Astrocyte (in vitro differentiated cells and primary cell): ENCODE data around the gene GTF2F1. TPM values are rescaled to one million over a fixed set of nuclear protein-coding genes. Genes with fewer than 3 reads are reported as not detected.

Experiments used
- DNase-seq: peaks from one replicate; pipeline ENCODE4 v3.0.0-alpha.2; 2010; ENCODE audit warnings: low read depth
- FAIRE-seq: peaks from 2 replicates; lab custom pipeline; 2011; peaks lifted over from hg19 to GRCh38; lab: Jason Lieb, UNC
- H2AFZ ChIP-seq: 2 replicates; pipeline ENCODE4 v1.6.0; 2012; ENCODE audit warnings: low read depth, low read length, inconsistent platforms
- H3K27ac ChIP-seq: 2 replicates; pipeline ENCODE4 v1.5.1; 2011; ENCODE audit warnings: low read depth, low read length, inconsistent platforms
- H3K27me3 ChIP-seq: 2 replicates; pipeline ENCODE4 v1.6.0; 2011; ENCODE audit warnings: low read length, inconsistent platforms; ENCODE audit not compliant: insufficient read depth
- H3K36me3 ChIP-seq: 2 replicates; pipeline ENCODE4 v1.5.1; 2011; ENCODE audit warnings: low read length, inconsistent platforms; ENCODE audit not compliant: insufficient read depth
- H3K4me1 ChIP-seq: 2 replicates; pipeline ENCODE4 v1.5.1; 2011; ENCODE audit warnings: low read length, inconsistent platforms; ENCODE audit not compliant: insufficient read depth
- H3K4me2 ChIP-seq: 2 replicates; pipeline ENCODE4 v1.6.0; 2012; ENCODE audit warnings: low read length, inconsistent platforms
- H3K4me3 ChIP-seq: 2 replicates; pipeline ENCODE4 v1.5.1; 2011; ENCODE audit warnings: low read depth, mild to moderate bottlenecking, low read length, inconsistent platforms; ENCODE audit not compliant: insufficient read depth
- H3K79me2 ChIP-seq: 2 replicates; pipeline ENCODE4 v1.6.0; 2012; ENCODE audit warnings: mild to moderate bottlenecking, low read length, inconsistent platforms; ENCODE audit not compliant: insufficient read depth
- H3K9ac ChIP-seq: 2 replicates; pipeline ENCODE4 v1.6.0; 2012; ENCODE audit warnings: mild to moderate bottlenecking, low read length, inconsistent platforms
- H3K9me3 ChIP-seq: 2 replicates; pipeline ENCODE4 v1.5.1; 2012; ENCODE audit warnings: low read depth, mild to moderate bottlenecking, low read length, inconsistent platforms; ENCODE audit not compliant: insufficient read depth
- H4K20me1 ChIP-seq: 2 replicates; pipeline ENCODE4 v1.6.0; 2012; ENCODE audit warnings: low read length, inconsistent platforms; ENCODE audit not compliant: insufficient read depth
- H3K27ac Mint-ChIP-seq: one replicate; pipeline ENCODE4 v1.8.0; 2021; ENCODE audit warnings: mild to moderate bottlenecking, mixed read lengths; ENCODE audit not compliant: unreplicated experiment
- H3K27me3 Mint-ChIP-seq: one replicate; pipeline ENCODE4 v1.8.0; 2021; ENCODE audit warnings: low read depth, mixed read lengths; ENCODE audit not compliant: unreplicated experiment
- H3K36me3 Mint-ChIP-seq: one replicate; pipeline ENCODE4 v1.8.0; 2021; ENCODE audit warnings: low read depth, mixed read lengths; ENCODE audit not compliant: unreplicated experiment
- H3K4me1 Mint-ChIP-seq: one replicate; pipeline ENCODE4 v1.8.0; 2021; ENCODE audit warnings: low read depth, mixed read lengths; ENCODE audit not compliant: unreplicated experiment
- H3K4me3 Mint-ChIP-seq: one replicate; pipeline ENCODE4 v1.8.0; 2021; ENCODE audit warnings: mild to moderate bottlenecking, moderate library complexity, mixed read lengths; ENCODE audit not compliant: unreplicated experiment
- H3K9me3 Mint-ChIP-seq: one replicate; pipeline ENCODE4 v1.8.0; 2021; ENCODE audit warnings: mild to moderate bottlenecking, mixed read lengths; ENCODE audit not compliant: unreplicated experiment
- EZH2 ChIP-seq: IDR thresholded peaks from 2 replicates; pipeline ENCODE4 v1.6.1; 2012; ENCODE audit warnings: mild to moderate bottlenecking, low read length, inconsistent platforms; ENCODE audit not compliant: insufficient read depth
- total RNA-seq: library from RNA; stranded (reverse); gene quantifications from 2 replicates; pipeline ENCODE4 v1.2.1, GENCODE V29; 2021
- TF ChIP-seq, protein P1 (sequence below): IDR thresholded peaks from 2 replicates; pipeline ENCODE4 v1.5.1; 2011; ENCODE audit warnings: low read depth, mild to moderate bottlenecking, inconsistent platforms, low read length, moderate library complexity; ENCODE audit not compliant: insufficient read depth

GTF2F1 gene
- total RNA-seq, 1 donor from 2014 or later = 92.3 TPM

GRCh38 chr19:6424939-6425731, 32.2 kb upstream of the GTF2F1 start:
- Histone ChIP-seq H3K9me3 (peaks cover 4% of the 10 kb centered on the region), H3K4me3 (no peak overlapping the region), H3K79me2 (peaks cover 40% of the 10 kb centered on the region), H3K27me3 (no peaks in the 10 kb centered on the region), H3K9ac (no peak overlapping the region), H4K20me1 (peaks cover 40% of the 10 kb centered on the region), H2AFZ (peak overlapping the region; percentile 75), H3K4me2 (peak overlapping the region; percentile 1), H3K27ac (peak overlapping the region; percentile 51), H3K36me3 (peaks cover 17% of the 10 kb centered on the region), H3K4me1 (peaks cover 11% of the 10 kb centered on the region)
- Mint-ChIP-seq H3K27ac (peak overlapping the region; percentile 59), H3K9me3 (peaks cover 3% of the 10 kb centered on the region), H3K27me3 (no peaks in the 10 kb centered on the region), H3K4me3 (peak overlapping the region; percentile 81), H3K36me3 (peaks cover 6% of the 10 kb centered on the region), H3K4me1 (peaks cover 10% of the 10 kb centered on the region)
- FAIRE-seq (peak; percentile 97), DNase-seq (peak; percentile 100)
- TF ChIP-seq, protein P1, sequence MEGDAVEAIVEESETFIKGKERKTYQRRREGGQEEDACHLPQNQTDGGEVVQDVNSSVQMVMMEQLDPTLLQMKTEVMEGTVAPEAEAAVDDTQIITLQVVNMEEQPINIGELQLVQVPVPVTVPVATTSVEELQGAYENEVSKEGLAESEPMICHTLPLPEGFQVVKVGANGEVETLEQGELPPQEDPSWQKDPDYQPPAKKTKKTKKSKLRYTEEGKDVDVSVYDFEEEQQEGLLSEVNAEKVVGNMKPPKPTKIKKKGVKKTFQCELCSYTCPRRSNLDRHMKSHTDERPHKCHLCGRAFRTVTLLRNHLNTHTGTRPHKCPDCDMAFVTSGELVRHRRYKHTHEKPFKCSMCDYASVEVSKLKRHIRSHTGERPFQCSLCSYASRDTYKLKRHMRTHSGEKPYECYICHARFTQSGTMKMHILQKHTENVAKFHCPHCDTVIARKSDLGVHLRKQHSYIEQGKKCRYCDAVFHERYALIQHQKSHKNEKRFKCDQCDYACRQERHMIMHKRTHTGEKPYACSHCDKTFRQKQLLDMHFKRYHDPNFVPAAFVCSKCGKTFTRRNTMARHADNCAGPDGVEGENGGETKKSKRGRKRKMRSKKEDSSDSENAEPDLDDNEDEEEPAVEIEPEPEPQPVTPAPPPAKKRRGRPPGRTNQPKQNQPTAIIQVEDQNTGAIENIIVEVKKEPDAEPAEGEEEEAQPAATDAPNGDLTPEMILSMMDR = no peak
- no peak for TF ChIP-seq EZH2

GRCh38 chr19:6424195-6424938, 31.4 kb upstream of the GTF2F1 start, which contains the start of gene KHSRP:
Gene KHSRP, minus strand, starts transcription at chr19:6424811. Its CDS starts 110 bp downstream, at chr19:6424701.
- peaks cover 4% of the 10 kb centered on the region for H3K9me3 ChIP-seq
- peaks cover 10% of the 10 kb centered on the region for H3K4me1 Mint-ChIP-seq
- peak within 1 kb of the TSS; percentile 90 for H3K27ac Mint-ChIP-seq
- H3K4me3 ChIP-seq = peak within 1 kb of the TSS; percentile 94
- no peaks in the 10 kb centered on the region for H3K27me3 ChIP-seq
- FAIRE-seq (no peak), DNase-seq (no peak)
- no peaks in the 10 kb centered on the region for H3K27me3 Mint-ChIP-seq
- peaks cover 11% of the 10 kb centered on the region for H3K4me1 ChIP-seq
- peak within 1 kb of the TSS; percentile 75 for H2AFZ ChIP-seq
- peak within 1 kb of the TSS; percentile 51 for H3K27ac ChIP-seq
- peak within 1 kb of the TSS; percentile 95 for H3K4me3 Mint-ChIP-seq
- H3K36me3 ChIP-seq = peaks cover 22% of the 10 kb centered on the region
- H3K36me3 Mint-ChIP-seq = peaks cover 6% of the 10 kb centered on the region
- H3K79me2 ChIP-seq = peaks cover 48% of the 10 kb centered on the region
- H3K9me3 Mint-ChIP-seq = peaks cover 3% of the 10 kb centered on the region
- H3K4me2 ChIP-seq = peak within 1 kb of the TSS; percentile 99
- peak within 1 kb of the TSS; percentile 97 for H3K9ac ChIP-seq
- H4K20me1 ChIP-seq = peaks cover 47% of the 10 kb centered on the region
- TF ChIP-seq, protein P1 = no peak
- no peak for TF ChIP-seq EZH2
